Measurements from ENCODE around the gene TRIO.

The TRIO gene

DNA sequence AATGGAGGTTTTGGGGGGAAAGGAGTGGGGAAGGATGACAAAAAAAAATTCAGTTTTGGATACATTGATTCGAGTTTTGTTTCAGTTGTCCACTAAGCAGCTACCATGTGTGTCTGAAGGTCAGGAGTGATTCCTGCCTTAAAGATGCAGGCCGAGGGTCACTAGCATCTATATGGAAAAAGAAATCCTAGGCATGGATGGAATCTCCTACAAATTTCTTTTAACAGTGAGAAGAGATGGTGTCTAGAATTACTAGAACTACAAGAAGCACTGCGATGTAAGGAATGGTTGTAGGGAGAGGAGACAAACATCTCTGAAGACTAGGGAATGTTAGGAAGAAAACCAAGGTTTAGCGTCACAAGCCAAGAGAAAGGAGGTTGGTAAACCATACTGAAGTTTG, 19.6 kb upstream of the TRIO start:
- DNase-seq (ENCODE audit: low read depth, low spot score) = no peak

GRCh38 chr5:14123974-14124482, 19.1 kb upstream of the TRIO start:
- DNase-seq (ENCODE audit: low read depth, low spot score) = no peak

DNA sequence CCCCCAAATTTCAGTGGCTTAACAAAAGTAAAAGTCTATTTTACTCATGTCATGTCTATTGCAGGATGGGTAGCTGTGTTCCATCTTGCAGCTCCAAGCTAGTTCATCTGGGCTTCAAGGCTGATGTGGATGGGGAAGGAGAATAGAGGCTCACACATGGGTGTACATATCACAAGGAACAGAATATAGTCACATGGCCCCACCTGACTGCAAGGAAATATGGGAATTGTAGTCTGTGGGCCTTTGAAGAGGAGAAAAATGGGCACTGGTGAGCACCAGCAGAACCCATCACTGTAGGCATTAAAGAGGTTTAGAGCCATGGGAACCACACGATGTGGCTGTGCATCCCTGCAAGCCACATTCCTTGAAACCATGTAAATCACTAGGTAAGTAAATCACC, 17.9 kb upstream of the TRIO start:
- DNase-seq (ENCODE audit: low read depth, low spot score) = no peak

DNA sequence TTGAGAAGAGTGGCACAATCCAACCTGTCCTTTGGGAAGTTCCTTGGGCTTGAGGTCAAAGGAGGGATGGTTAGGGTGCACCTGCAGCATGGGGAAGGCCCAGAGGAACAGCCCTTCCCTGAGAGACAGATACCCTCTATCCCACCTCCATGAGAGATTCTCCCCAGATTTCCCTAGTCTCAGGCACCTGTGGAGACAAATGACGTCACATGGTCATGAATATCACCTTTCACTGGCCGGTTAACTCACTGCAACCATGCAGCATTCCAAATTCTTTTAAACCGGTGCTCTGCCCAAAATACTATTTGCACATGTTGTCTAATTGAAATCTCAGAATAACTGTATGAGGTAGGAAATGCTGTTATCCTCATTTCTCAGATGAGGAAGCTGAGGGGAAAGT, 15.6 kb upstream of the TRIO start:
- no peak for DNase-seq (ENCODE audit: low read depth, low spot score)

DNA sequence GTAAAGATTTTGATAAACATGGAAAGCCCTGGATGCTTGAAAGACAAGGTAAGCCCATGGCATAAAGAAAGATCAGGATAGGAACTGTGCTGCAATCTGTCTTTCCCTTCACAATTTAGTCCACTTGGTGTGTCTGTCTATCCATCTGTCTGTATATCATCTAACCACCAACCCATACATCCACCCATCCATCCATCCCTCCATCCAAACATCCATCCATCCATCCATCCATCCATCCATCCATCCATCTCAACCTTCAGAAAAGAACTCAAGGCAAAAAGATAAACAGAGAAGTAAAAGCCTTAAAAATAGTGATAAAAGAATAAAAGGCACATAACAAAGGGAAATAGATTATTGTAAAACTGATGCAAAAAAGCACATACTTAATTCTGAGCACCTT, 15.1 kb upstream of the TRIO start:
- DNase-seq (ENCODE audit: low read depth, low spot score) = no peak

- no peak for DNase-seq (ENCODE audit: low read depth, low spot score)
These were observed 14.0 kb upstream of the TRIO start for GRCh38 chr5:14129123-14129522.

GRCh38 chr5:14131855-14132503, 11.2 kb upstream of the TRIO start:
- DNase-seq (ENCODE audit: low read depth, low spot score) = no peak

DNA sequence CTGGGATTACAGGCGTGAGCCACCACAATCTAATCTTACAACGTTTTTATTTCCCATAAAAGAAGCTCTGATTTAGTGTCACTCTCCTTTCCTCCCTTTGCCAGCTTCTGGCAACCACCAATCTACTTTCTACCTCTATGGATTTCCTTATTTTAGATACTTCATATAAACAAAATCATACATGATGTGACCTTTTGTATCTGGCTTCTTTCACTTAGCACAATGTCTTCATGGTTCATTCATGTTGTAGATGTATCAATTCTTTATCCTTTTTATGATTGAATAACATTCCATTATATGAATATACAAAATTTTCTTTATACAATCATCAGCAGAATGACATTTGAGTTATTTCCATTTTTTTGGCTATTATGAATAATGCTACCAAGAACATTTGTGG, 9.7 kb upstream of the TRIO start:
- DNase-seq (ENCODE audit: low read depth, low spot score) = no peak

- DNase-seq (ENCODE audit: low read depth, low spot score) = no peak
These were observed 9.1 kb upstream of the TRIO start for GRCh38 chr5:14134083-14134482.

GRCh38 chr5:14134771-14135170, 8.4 kb upstream of the TRIO start:
- DNase-seq (ENCODE audit: low read depth, low spot score) = no peak

DNA sequence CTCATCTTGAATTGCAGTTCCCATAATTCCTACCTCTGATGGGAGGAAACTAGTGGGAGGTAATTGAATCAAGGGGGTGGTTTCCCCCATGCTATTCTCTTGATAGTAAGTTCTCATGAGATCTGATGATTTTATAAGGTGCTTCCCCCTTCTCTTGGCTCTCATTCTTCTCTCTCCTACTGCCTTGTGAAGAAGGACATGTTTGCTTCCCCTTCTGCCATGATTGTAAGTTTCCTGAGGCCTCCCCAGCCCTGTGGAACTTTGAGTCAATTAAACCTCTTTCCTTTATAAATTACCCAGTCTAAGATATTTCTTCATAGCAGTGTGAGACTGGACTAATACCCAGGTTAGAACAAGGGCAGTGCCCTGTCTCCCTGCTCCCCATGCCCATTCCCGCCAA, 7.5 kb upstream of the TRIO start:
- DNase-seq (ENCODE audit: low read depth, low spot score) = no peak

DNA sequence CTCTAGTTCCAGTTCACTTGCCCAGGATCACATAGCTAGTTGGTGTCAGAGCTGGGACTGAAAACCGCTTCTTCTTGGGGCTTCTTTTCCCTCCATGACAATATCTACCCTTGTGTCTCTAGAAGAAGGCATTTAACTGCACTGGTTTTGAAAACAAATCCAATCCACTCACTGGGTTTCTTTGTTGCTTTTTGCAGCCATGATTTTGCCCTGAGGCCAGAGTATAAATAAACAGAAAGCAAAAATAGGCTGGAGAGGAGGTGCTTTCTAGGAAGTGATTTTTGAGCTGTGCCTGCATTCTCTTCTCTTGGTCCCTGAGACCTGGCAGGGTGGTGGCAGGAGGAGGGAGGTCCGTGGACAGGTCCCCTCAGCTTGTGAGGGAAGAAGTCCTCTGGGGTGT, 6.9 kb upstream of the TRIO start:
- no peak for DNase-seq (ENCODE audit: low read depth, low spot score)

DNA sequence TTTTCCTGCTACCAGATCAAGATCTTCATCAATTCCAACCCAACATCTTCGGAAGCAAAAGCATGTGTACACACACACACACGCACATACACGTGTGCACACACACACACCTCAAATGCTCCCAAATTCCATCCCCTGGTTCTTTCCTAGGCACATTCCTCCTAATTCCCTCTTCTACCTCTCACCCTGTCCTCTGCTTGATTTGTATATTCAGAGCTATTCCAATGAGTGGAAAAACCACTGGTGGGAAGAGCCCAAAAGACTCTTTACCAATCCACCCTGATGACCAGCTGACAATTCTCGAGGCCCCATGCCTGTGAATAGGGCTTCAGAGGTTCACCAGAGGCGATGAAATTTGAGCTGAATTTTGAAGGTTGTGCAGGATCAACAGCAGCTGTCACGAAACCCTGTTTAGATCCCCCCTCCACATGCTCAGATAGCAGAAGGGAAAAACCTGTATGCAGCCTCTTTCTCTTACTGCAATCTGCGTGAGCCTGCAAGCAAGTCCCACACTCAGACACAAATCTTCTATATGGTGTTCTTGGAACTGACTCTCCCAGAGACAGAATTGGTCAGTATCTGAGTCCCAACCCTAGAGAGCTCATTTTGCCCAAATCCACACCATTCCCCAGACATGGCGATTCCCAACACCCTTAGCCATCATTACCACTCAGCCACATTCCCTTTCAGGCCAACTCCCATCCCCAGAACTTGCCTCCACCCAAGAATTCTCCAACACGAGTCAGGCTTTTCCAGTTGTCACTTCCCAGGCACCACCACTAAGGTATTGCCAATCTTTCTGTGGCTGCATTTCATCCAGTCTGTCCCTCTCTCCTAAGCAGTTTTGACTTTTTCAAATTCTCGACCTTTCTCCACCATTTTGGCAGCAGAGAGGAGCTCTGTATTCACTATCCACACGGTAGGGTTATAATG, 4.3 kb upstream of the TRIO start:
- DNase-seq (ENCODE audit: low read depth, low spot score) = no peak

- no peak for DNase-seq (ENCODE audit: low read depth, low spot score)
These were observed 1.4 kb upstream of the TRIO start for GRCh38 chr5:14141764-14142163.

- no peak for DNase-seq (ENCODE audit: low read depth, low spot score)
These were observed 828 bp upstream of the TRIO start for GRCh38 chr5:14142202-14142826.

- DNase-seq (ENCODE audit: low read depth, low spot score) = no peak
These were observed 351 bp downstream of the TRIO start for GRCh38 chr5:14143546-14143840.

- DNase-seq (ENCODE audit: low read depth, low spot score) = no peak
These were observed 871 bp downstream of the TRIO start for GRCh38 chr5:14143841-14144585.

DNA sequence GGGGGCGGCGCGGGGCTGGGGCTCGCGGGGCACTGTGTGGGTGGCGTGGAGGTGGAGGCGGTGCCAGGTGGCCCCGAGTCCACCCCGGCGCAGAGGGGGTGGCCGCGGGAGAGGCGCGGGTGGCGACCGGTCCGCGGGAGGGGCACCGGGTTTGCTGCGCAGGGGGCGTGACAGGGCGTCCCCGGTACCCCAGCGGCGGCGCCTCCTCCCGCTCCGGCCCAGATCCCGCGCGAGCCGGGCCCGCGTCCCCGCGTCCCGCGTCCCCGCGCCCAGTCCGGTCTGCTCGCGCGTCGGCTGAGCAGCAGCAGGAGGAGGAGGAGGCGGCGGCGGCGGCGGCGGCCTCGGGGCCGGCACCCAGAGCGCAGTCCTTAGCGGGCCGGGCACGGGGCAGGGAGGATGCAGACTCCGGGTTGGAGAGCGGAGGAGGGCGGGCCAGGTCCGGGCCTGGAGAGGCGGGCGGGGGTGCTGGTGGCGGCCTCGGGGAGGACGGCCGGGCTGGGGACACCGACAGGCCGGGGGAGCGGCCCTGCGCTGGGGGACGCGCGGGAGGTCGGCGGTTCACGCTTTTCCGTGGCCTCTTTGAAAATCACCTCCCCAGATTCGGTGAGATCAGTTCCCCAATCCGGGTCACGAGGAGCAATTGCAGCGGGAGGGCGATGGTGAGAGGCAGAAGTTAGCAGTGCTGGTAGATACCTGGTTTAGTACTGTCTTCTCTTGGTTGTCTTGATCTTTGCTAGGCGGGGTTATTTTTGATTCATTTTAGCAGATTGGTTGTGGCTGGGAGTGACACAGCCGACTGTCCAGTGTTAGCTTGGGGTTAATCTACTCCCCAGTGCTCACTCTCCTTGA, 1.7 kb downstream of the TRIO start:
- no peak for DNase-seq (ENCODE audit: low read depth, low spot score)

GRCh38 chr5:14145435-14146334, 2.5 kb downstream of the TRIO start:
- no peak for DNase-seq (ENCODE audit: low read depth, low spot score)

GRCh38 chr5:14146725-14147124, 3.6 kb downstream of the TRIO start:
- no peak for DNase-seq (ENCODE audit: low read depth, low spot score)

Measured in smooth muscle cell of the brain vasculature (primary cell).